Fibroblast of skin of left quadriceps (primary cell): ENCODE results near the gene KBTBD4.
"Not testable (repeated sequence)": the region's sequence is repeated elsewhere in the genome, so short reads cannot be mapped to it uniquely, and the experiment has no call there.

Experiments
- DNase-seq, 2 experiments: peaks; one replicate each; pipeline ENCODE4 v3.0.0-alpha.2; 2013; ENCODE audit warnings: low read depth in 2 of 2

KBTBD4 gene

DNA sequence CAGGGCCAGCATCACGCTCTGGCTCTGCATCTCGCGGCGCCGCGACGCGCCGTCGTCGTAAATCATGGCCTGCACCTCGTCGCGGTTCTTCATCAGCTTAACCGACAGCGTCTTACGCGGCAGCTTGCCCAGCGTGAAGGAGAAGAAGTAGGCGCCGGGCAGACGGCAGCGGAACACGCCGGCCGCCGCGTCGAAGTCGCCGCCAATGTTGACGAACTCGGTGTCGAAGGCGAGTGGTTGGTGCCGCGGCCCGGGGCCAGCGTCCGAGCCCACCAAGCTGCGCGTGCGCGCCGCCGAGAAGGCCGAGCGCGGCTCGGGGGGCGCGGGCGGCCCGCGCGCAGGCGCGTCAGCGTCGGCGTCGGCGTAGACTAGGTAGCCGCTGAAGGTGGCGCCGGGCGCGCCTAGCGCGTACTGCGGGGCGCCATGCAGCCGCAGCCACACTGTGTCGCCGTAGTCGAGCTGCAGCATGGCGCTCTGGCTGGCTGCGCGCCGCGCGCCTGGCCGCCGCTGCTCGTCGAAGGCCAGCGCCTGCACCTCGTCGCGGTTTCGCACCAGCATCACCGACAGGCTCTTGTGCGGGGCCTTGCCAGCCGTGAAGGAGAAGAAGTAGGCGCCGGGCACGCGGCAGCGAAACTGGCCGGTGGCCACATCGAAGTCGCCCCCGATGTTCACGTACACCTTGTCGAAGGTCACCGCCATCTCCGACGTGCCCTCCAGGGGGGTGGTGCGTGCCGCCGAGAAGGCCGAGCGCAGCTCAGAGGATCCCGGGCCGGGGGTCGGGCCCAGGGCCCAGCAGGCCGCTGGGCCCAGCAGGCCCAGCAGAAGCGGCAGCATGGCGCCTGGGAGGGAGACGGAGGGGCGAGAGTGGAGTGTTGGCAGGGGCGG is 11.4 kb upstream of the KBTBD4 start:
- no peak for DNase-seq

DNA sequence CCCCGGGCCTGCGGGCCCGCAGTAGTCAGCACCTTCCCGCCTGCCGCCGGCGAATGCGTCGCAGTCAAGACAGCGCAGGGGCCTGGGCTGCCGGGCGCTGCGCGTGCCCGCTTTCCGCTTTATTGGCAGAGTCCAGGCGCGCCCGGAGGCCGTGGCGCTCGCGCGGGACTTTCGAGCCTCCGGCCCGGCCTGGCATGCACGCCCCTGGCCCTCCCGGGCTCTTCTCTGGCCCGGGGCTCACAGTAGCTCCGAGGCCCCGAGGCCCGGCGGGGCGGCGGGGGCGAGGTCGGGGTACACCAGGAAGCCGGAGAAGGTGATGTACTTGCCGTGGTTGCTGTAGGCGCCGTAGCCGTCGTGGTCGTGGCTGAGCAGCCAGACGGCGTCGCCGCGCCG is 10.8 kb upstream of the KBTBD4 start:
- DNase-seq = no peak

DNA sequence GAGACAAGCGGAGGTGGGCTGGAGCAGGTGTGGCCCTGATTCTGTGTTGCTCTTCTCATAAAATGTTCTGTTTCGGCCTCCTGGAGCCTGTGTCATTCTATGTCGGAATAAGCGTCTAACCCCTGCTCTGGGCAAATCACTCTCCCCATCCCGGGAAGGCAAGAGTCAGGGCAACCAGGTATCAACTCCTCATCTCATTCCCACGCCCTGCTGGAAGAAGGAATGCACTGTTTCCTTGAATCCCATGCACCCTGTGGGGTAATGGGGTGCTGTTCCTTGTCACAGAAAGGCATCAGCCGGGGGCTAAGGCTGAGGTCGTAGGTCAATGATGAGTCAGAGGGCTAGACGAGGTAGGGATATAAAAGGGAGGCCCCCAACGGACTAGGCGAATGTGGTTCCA is 10.3 kb upstream of the KBTBD4 start:
- no peak for DNase-seq

DNA sequence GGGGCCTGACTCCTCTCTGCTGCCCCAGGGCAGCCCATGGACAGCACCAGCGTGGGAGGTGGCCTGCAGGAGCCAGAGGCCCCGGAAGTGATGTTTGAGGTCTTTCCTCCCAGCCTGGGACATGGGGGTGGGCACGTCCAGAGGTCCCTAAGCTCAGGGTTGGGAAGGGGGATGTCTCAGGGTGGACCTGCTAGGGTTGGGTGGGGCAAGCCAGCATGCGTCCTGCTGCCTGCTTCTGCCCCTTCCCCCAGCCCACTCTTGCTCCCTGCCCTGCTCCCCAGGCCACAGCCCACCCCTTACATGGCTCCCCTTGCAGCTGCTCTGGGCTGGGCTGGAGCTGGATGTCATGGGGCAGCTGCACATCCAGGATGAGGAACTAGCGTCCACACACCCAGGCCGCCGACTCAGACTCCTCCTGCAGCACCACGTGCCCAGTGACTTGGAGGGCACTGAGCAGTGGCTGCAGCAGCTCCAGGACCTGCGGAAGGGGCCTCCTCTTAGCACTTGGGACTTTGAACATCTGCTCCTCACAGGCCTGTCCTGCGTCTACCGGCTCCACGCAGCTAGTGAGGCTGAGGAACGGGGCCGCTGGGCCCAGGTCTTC is 9.1 kb upstream of the KBTBD4 start:
- DNase-seq = no peak

DNA sequence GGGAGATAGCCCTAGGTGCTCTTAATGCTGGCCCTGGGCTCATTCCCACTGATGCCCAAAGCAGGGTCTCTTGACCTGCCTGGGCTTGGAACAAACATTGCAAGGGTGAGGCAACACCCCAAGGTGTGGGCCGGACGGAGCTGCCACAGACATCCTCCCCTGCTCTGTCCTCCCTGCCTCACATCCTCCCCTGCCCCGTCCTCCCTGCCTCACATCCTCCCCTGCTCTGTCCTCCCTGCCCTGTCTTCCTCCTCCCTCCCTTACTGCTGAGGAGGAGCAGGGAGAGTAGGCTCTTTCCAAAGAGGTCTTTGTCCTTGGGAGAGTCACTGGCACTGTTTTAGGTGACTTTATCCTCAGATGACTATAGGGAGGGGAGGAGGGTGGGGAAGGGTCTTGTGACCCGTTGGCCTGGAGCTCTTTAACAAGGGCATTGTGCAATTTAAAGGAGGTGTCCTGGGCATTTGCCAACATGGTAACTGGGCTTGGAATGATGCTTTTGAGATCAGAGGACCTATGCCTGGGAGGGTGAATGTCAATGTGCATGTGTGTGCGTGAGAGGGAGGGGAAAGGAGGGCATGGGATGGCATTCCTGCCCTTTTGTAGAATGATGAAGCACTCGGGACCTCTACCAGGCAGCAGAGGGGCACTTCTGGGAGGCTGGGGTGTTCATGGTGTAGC is 8.4 kb upstream of the KBTBD4 start:
- no peak for DNase-seq

DNA sequence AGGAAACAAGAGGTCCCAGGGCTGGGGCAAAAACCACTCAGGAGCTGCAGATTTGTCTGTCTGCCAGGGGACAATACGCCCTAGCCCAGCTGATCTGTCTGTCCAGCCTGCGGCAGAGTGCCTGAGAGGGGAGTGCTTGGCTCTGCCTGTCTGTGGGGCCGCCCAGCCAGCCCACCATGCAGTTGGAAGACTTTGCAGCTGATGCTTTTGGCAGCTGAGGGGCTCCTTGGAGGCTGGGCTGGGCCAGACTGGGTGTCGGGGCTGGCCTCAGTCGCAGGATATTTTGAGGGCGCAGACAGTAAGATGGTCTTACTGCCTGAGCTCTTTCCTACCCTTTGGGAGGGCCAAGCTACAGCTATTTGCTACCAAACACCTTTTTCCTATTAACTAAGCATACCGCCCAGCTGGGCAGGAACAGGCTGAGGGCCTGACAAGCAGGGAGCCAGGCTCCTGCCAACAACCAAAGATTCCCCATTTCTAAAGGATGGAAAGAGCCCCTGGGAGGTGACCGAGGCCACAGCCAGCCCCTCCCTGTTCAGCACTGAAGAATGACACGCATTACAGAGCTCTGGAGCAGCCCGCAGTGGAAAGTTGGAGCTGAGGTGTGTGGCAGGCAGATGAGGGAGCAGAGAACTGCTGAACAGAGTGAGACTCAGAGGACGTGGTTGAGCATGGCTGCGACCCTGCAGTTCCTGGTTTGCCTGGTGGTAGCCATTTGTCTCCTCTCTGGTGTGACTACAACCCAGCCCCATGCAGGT is 7.5 kb upstream of the KBTBD4 start, which contains the start of gene FAM180B:
TSS of gene FAM180B (plus strand) at position 581 of the 758 bp plus-strand sequence. CDS start at position 672, 91 bp downstream.
- DNase-seq = no peak

DNA sequence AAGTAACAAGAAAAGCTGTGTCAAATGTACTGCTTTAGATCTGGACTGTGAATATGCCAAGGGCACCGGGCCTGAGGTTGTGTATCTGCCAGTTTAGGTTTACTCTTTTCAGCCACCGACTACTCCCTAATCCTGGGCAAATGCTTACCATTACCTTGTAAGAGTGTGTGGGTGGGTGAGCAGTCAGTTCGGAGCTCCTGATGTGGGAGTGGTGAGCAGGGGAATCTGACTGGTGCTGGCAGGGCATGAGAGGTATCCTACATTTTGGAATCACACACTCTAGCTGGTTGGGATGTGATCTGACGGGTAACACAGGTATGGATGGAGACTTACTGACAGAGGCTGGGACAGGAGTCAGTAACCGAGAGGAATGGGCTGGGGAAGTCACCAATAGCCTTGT is 5.1 kb upstream of the KBTBD4 start:
- no peak for DNase-seq

DNA sequence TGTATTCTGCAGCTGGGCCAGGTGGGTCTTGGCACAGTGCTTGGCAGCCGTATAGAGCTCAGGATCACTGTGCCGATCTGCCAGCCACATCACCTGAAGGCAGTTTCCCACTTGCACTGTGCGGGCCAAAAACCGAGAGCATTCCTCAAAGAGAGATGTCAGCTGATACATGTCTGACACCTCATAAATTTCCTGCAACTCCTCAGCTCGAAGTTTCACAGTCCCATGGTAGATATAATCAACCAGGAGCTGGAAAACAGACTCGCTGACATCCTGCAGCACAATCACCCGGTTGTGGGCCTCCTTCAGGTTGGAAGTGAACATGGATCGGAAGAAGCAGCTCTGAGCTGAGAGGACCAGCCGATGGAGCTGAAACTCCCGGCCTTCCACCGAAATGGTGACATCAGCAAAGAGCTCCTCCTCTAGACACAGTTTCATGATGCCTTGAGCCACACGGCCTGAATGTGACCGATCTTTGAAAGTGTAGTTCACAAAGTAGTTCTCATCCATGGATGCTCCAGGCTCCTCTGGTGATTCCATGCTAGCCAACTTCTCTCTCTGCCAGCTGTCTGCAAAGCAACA is 1.2 kb downstream of the KBTBD4 start:
- DNase-seq = no peak

DNA sequence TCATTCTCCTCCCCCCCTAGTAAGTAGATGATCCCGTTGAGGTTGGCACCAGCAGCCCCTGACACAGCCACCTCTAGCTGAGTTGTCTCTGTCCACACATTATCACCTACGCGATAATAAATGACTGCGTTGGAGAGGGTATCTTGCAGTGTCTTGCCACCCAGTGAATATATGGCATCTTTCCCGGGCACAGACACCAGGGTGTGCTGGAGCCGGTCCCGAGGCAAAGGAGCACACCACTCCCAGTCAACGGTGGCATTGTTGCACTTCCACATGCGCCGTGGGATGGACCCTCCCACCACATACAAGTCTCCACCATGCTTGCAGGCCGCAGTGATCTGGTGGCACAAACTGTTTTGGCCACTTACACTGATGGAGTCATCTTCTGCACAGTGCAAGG is 5.4 kb downstream of the KBTBD4 start:
- DNase-seq = no peak

DNA sequence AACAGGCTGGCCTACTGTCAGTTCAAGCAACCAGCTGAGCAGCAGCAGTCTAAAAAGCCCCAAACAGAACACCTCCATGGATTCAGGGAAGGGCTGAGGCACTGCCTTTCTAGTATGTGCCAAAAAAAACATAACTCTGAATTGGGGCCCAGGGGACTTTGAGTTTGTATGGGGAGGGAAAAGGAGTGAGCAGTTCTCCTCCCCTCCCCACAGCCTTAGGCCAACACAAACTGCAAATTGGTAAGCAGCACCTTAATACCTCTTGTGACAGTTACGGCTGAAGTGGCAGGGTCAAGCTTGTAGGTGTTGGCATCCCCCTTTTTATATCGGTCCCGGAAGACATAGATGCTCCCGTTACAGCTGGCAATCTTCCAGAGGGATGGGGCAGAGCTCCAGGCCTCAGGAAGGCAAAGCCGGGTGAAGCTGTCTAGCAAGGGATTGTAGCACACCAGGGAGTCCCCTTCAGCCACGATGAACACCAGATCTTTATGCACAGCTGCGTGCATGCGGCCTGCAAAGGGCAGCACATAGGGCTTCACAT is 6.0 kb downstream of the KBTBD4 start:
- DNase-seq = no peak

DNA sequence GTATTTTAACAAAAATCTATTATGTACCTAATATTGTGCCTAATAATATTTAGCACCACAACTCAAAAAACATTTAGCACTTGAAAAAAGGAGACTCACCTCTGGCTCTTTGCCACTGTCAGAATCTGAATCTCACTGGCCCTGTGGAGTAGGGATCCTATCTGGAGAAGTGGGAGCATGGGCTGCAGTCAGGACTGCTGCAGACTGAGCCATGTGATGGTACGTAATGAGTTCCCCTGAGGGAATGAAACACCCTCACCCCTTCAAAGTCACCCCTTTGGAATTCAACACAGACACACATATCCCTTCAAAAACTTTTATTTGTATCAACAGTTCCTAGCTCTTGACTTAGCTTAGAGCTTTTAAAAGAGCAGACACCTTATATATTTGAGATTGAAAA is 6.9 kb downstream of the KBTBD4 start:
- DNase-seq = no peak

DNA sequence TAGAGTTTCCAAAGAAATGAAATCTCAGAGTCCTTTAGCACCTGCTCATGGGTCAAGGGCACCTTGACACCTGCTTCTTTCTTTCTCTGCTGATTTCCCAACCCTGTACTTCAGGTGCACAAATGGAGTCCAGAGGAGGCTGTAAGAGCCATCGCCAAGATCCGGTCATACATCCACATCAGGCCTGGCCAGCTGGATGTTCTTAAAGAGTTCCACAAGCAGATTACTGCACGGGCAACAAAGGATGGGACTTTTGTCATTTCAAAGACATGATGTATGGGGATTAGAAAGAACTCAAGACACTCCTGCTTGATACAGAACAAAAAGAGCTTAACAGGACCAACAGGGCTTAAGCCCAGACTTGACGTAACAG is 7.4 kb downstream of the KBTBD4 start:
- DNase-seq = no peak

DNA sequence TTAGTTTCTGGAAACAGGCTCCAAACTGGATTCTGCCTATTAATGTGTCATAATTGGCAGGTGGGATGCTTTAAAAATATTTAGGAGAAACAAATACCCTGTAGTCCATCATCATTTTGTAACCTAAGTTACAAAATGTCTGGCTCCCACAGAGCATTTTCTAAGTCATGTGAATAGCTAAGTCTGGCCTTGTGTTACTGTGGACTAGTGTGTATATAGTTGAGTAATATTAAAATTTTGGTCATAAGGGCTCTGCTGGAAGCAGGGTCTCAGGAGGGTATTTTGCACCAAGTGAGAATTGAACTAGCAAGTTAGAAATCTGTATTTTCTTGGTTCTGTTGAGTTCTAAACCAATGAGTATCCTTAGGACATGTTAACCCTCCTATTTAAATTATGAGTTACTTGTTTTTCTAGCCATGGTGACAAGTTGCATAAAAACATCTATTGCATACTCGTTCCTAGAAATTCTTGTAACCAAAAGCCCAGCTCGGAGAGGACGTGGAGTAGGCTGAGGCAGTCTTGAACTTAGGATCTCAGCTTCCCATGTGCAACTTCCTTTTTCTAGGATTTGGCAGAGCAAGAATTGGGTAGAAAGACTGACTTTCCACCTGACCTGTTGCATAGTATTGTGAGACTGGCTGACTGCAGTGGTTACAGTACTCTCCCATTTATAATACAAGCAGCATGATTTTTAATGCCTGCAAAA is 8.0 kb downstream of the KBTBD4 start:
- no peak for DNase-seq

DNA sequence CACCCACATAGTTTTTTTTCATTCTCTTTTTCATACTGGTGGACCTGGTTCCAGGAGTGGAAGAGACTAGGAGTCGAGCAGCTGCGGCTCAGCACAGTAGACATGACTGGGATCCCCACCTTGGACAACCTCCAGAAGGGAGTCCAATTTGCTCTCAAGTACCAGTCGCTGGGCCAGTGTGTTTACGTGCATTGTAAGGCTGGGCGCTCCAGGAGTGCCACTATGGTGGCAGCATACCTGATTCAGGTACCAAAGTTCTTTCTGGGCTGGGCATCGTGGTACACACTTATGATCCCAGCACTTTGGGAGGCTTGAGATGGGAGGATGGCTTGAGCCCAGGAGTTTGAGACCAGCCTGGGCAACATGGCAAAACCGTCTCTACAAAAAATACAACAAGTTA is 9.1 kb downstream of the KBTBD4 start:
- no peak for DNase-seq

DNA sequence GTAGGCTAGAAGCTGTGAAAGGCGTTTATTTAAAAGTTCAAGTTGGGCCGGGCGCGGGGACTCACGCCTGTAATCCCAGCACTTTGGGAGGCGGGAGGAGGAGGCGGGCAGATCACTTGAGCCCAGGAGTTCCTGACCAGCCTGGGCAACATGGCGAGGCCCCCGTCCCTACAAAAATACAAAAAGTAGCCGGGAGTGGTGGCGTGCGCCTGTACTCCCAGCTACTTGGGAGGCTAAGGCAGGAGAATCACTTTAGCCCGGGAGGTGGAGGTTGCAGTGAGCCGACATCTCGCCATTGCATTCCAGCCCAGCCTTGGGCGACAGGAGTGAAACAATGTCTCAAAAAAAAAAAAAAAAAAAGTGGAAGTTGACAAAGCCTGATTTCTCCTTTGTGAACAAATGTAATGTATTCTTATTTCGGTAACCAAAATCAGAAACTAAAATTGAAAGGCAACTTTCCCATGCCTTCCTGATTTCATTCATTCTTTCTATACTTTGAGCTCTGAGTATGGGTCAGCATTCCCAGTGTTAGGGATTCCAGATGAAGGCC is 12.5 kb downstream of the KBTBD4 start:
- DNase-seq = no peak

DNA sequence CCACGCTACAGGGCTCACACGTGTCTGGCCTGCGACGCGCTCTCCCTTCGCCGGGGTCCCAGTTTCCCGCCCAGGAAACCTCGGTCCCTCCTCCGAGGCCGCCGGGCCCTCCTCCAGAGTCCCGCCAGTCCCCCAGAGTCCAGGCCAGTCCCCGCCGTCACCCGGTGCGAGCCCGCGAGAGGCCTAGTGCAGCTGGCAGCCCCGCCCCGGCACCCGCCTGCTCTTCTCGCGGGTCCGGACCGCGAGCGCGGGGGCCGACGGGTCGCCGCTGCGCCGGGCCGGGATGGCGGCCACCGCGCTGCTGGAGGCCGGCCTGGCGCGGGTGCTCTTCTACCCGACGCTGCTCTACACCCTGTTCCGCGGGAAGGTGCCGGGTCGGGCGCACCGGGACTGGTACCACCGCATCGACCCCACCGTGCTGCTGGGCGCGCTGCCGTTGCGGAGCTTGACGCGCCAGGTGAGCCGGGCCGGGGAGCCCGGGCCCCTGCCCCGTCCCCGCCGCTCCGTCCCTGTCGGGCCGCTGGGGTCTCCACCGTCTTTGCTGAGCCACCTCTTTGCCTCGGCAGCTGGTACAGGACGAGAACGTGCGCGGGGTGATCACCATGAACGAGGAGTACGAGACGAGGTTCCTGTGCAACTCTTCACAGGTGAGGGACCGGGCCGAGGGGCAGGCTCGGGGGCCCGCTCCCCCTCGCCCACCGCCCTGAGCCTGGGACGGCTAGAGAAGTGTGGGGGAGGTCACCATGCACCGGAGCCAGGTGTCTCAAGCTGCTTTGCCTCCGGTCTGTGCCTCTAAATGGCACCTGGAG is 13.2 kb downstream of the KBTBD4 start, which contains the start of gene PTPMT1:
TSS of gene PTPMT1 (plus strand) at position 260 of the 809 bp plus-strand sequence. CDS start at position 284, 24 bp downstream.
- no peak for DNase-seq

DNA sequence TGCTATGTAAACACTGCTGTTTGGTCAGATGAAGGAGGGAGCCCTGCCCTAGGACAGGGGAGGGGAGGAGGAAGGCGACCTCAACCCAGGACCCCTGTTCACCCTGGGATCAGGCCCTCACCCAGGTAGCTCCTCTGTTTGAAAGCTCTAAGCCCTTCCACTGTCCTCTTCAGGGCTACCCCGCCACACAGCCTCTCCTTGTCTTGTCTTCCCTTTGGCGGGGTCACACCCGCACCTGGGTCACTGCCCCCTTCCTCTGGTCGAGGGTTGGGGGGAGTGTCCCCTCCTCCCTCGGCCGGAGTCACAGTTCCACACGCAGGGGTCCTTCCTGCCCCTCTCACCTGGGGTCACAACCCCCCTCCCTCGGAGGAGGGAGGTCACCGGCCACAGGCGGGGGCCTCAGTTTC is 13.8 kb downstream of the KBTBD4 start:
- no peak for DNase-seq

DNA sequence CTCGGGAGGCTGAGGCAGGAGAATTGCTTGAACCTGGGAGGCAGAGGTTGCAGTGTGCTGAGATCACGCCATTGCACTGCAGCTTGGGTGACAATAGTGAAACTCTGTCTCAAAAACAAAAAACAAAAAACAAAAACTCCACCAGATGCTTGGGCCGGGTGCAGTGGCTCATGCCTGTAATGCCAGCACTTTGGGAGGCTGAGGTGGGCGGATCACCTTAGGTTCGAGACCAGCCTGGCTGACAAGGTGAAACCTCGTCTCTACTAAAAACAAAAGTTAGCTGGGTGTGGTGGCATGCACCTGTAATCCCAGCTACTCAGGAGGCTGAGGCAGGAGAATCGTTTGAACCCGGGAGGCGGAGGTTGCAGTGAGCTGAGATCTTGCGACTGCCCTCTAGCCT is 14.4 kb downstream of the KBTBD4 start:
- not testable (repeated sequence) for DNase-seq

DNA sequence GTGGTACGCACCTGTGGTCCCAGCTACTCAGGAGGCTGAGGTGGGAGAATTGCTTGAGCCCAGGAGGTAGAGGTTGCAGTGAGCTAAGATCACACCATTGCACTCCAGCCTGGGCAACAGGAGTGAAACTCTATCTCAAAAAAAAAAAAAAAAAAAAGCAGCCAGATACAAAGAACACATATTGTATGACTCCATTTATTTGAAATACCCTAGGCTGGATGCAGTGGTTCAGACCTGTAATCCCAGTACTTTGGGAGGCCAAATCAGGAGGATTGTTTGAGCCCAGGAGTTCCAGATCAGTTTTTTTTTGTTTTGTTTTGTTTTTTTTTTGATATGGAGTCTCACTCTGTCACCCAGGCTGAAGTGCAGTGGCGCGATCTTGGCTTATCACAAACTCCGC is 16.4 kb downstream of the KBTBD4 start:
- not testable (repeated sequence) for DNase-seq
